Kidney (tissue), 14 donors: ENCODE measurements around the gene TRIM25. TPM values are rescaled to one million over a fixed set of nuclear protein-coding genes. Genes with fewer than 3 reads are reported as not detected.

Experiments
- DNase-seq, 5 donors: peaks; one replicate each; pipeline ENCODE4 v3.0.0-alpha.2; 2013 to 2020
- FAIRE-seq: peaks from 2 replicates; lab custom pipeline; 2012; peaks lifted over from hg19 to GRCh38; lab: Jason Lieb, UNC
- H3K27ac ChIP-seq, 2 donors: one replicate each; pipeline ENCODE4 v1.7.0; 2013; ENCODE audit warnings: low read depth in 2 of 2, low read length in 2 of 2, inconsistent platforms in 1 of 2
- H3K27me3 ChIP-seq: one replicate; pipeline ENCODE4 v1.7.1; 2013; ENCODE audit warnings: low read length, inconsistent platforms; ENCODE audit not compliant: control insufficient read depth, insufficient read depth
- H3K36me3 ChIP-seq, 3 donors: one replicate each; pipeline versions ENCODE4 v1.7.0 to v1.7.1; 2013; ENCODE audit warnings: low read length in 3 of 3, control low read depth in 1 of 3, inconsistent platforms in 1 of 3; ENCODE audit not compliant: insufficient read depth in 3 of 3, control insufficient read depth in 2 of 3
- H3K4me1 ChIP-seq, 3 donors: one replicate each; pipeline versions ENCODE4 v1.7.0 to v1.7.1; 2013; ENCODE audit warnings: low read length in 3 of 3, inconsistent platforms in 1 of 3, low read depth in 1 of 3; ENCODE audit not compliant: control insufficient read depth in 2 of 3, insufficient read depth in 2 of 3
- H3K4me3 ChIP-seq, 3 donors: one replicate each; pipeline versions ENCODE4 v1.7.0 to v1.8.1; 2013; ENCODE audit warnings: low read length in 3 of 3, control low read depth in 1 of 3, inconsistent platforms in 1 of 3
- H3K9ac ChIP-seq, 3 donors: one replicate each; pipeline versions ENCODE4 v1.7.0 to v1.7.1; 2013; ENCODE audit warnings: low read length in 3 of 3, control low read depth in 1 of 3, inconsistent platforms in 1 of 3
- H3K9me3 ChIP-seq, 3 donors: one replicate each; pipeline versions ENCODE4 v1.7.0 to v1.7.1; 2013; ENCODE audit warnings: low read length in 3 of 3, control low read depth in 1 of 3, inconsistent platforms in 1 of 3; ENCODE audit not compliant: control insufficient read depth in 2 of 3, insufficient read depth in 1 of 3
- intact Hi-C: fragments of 100-400 bp; cut with DNase I; formaldehyde crosslinking; loops from one replicate; pipeline ENCODE4 v1.11.1; 2022
- polyA plus RNA-seq: library from polyadenylated mRNA; stranded (reverse); fragments of 350-450 nt; fragmentation: Illumina TruSeq; extraction: RNeasy Lipid Tissue Mini Kit (QIAGEN cat#74804); gene quantifications from one replicate; pipeline ENCODE4 v1.2.3, GENCODE V29; 2014; ENCODE audit warnings: low read depth, low replicate concordance; ENCODE audit not compliant: insufficient read depth
- total RNA-seq: library from RNA; stranded (reverse); fragmentation: NEBNext Ultra II Directional; extraction: Animal tissue kit (Norgen Biotek cat#: 25700); gene quantifications from one replicate; pipeline ENCODE4 v1.2.1, GENCODE V29; 2021
- TF ChIP-seq, protein P1 (sequence below): IDR thresholded peaks from 3 replicates; pipeline ENCODE4 v1.5.1; 2012; ENCODE audit warnings: mild to moderate bottlenecking, moderate library complexity, borderline replicate concordance; ENCODE audit not compliant: insufficient read depth; ENCODE audit errors: extremely low read depth
- donor health status: control.
- donor health status: control.
- donor health status: control.
- donor health status: control.
- donor health status: control.
- donor health status: DM: yes; HTN: yes; CAD: no.
- donor health status: Normal renal cell carcinoma (clear cell type).

TRIM25 gene
- total and polyA plus RNA-seq, 2 donors from 2014 or later, result 8.4 to 62.3 TPM

DNA sequence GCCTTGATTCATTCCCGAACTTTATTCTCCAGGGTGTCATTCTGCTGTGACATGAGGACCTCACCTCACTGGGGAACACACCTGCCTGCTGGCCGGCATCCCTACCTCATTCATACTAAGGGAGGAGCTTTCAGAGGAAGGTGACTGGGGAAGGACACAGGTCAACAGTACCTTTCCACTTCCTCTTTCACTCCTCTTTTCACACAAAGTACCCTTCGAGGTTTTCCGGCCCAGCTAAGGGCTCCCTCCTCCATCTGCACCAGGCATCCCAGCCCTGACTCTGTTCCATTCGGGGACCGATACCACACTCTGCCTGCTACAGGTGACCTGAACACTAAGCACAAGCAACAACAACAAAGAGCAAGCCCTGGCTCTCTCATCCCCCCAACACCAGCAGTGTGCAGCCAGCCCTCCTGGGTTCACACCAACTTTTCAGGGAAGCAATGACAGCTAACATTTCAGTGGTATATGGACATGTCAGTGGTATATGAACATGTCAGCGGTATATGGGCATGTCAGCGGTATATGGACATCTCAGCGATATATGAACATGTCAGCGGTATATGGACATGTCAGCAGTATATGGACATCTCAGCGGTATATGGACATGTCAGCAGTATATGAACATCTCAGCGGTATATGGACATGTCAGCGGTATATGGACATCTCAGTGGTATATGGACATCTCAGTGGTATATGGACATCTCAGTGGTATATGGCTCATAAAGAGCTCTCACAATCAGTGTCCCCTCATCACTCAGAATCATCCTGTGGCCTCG lies 16.0 kb downstream of the TRIM25 start:
- Histone ChIP-seq H3K4me1 (no peaks in the 10 kb centered on the region), H3K36me3 (peaks cover 0 to 55% (median 40%) of the 10 kb centered on the region in 3 donors), H3K9ac (no peak overlapping the region), H3K27ac (no peak overlapping the region), H3K4me3 (no peak overlapping the region), H3K27me3 (no peaks in the 10 kb centered on the region), H3K9me3 (no peaks in the 10 kb centered on the region)
- TF ChIP-seq, protein P1, sequence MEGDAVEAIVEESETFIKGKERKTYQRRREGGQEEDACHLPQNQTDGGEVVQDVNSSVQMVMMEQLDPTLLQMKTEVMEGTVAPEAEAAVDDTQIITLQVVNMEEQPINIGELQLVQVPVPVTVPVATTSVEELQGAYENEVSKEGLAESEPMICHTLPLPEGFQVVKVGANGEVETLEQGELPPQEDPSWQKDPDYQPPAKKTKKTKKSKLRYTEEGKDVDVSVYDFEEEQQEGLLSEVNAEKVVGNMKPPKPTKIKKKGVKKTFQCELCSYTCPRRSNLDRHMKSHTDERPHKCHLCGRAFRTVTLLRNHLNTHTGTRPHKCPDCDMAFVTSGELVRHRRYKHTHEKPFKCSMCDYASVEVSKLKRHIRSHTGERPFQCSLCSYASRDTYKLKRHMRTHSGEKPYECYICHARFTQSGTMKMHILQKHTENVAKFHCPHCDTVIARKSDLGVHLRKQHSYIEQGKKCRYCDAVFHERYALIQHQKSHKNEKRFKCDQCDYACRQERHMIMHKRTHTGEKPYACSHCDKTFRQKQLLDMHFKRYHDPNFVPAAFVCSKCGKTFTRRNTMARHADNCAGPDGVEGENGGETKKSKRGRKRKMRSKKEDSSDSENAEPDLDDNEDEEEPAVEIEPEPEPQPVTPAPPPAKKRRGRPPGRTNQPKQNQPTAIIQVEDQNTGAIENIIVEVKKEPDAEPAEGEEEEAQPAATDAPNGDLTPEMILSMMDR, result no peak
- DNase-seq, result no peak
- intact Hi-C loops, result no loop called here
- no peak for FAIRE-seq

DNA sequence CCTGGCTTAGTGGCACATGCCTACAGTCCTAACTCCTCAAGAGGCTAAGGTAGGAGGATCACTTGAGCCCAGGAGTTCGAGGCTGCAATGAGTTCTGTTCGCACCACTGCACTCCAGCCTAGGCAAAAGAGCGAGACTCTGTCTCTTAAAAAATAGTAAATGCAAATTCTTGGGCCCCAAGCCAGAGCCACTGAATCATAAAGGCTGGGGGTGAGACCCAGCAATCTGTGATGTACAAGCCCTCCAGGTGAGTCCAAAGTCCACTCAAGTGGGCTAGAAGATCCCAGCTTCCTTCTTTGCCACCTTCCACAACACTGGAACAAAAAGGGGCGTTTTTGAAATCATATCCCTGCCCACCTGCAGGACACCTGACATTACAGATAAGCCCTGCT lies 16.9 kb downstream of the TRIM25 start:
- no peak for FAIRE-seq
- H3K27me3 ChIP-seq, result no peaks in the 10 kb centered on the region
- TF ChIP-seq, protein P1, result no peak

DNA sequence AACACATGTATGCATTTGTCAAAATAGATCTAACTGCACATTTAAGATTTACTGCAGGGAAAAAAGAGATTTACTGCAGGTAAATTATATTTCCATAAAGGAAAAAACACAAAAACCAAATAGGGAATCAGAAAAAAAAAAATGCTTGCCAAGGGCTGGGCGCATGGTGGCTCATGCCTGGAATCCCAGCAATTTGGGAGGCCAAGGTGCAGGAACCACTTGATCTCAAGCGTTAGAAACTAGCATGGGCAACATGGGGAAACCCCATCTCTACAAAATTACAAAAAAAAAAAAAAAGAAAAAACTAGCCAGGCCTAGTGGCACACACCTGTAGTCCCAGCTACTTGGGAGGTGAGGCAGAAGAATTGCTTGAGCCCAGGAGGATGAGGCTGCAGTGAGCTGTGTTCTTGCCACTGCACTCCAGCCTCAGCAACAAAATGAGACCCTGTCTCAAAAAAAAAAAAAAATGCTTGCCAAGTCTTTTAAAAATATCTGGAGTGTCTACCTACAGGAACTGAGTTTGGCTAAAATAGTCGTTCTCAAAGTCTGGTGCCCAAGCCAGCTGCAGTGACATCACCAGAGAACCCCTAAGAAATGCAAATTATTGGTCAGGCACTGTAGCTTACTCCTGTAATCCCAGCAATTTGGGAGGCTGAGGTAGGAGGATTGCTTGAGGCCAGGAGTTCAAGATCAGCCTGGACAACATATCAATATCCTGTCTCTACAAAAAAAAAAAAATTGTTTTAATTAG lies 17.5 kb downstream of the TRIM25 start:
- peaks cover 0 to 54% (median 38%) of the 10 kb centered on the region in 3 donors for H3K36me3 ChIP-seq
- no peak for FAIRE-seq

More for the DNA sequence above, 16.9 kb downstream of the TRIM25 start:
- no peak overlapping the region for H3K9ac ChIP-seq
- peaks cover 0 to 53% (median 38%) of the 10 kb centered on the region in 3 donors for H3K36me3 ChIP-seq
- H3K27ac ChIP-seq, result no peak overlapping the region
- H3K9me3 ChIP-seq, result no peaks in the 10 kb centered on the region
- no peak for DNase-seq
- intact Hi-C loops, result no loop called here
- H3K4me1 ChIP-seq, result no peaks in the 10 kb centered on the region
- no peak overlapping the region for H3K4me3 ChIP-seq

More for the DNA sequence above, 17.5 kb downstream of the TRIM25 start:
- no peaks in the 10 kb centered on the region for H3K9me3 ChIP-seq
- H3K27ac ChIP-seq, result no peak overlapping the region
- no peak overlapping the region for H3K4me3 ChIP-seq
- DNase-seq, result no peak
- H3K9ac ChIP-seq, result no peak overlapping the region
- H3K4me1 ChIP-seq, result no peaks in the 10 kb centered on the region
- intact Hi-C loops, result no loop called here
- TF ChIP-seq, protein P1, result no peak
- no peaks in the 10 kb centered on the region for H3K27me3 ChIP-seq
